Keratinocyte (primary cell): ENCODE results near the gene LINC00237.

Experiments
- EZH2 ChIP-seq: IDR thresholded peaks from one replicate; pipeline ENCODE4 v1.6.1; 2012; ENCODE audit warnings: inconsistent platforms, mild to moderate bottlenecking, low read length, moderate library complexity
- TF ChIP-seq, protein P1 (sequence below), 3 experiments: IDR thresholded peaks in 1 of 3; conservative IDR thresholded peaks in 1 of 3; optimal IDR thresholded peaks in 1 of 3; 2 replicates in 2 of 3; 3 replicates in 1 of 3; pipeline versions ENCODE3 to v1.5.1; 2011; ENCODE audit warnings: low read length in 3 of 3, mild to moderate bottlenecking in 3 of 3, moderate library complexity in 2 of 3, control low read depth in 1 of 3, inconsistent platforms in 1 of 3; ENCODE audit not compliant: insufficient read depth in 2 of 3; ENCODE audit errors: extremely low read depth in 1 of 3

DNA sequence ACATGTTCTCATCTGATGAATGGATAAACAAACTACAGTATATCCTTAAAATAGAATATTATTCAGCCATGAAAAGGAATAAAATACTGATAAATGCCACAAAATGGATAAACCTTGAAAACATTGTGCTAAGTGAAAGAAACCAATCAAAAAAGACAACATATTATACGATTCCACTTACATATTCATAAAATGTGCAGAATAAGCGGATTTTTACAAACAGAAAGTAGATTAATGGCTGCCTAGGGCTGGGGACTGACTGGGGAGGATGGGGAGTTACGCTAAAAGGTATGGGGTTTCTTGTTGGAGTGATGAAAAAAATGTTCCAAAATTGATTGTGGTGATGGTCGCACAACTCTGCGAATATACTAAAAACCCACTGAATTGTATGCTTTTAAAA is 49.1 kb upstream of the LINC00237 start:
- TF ChIP-seq, protein P1, sequence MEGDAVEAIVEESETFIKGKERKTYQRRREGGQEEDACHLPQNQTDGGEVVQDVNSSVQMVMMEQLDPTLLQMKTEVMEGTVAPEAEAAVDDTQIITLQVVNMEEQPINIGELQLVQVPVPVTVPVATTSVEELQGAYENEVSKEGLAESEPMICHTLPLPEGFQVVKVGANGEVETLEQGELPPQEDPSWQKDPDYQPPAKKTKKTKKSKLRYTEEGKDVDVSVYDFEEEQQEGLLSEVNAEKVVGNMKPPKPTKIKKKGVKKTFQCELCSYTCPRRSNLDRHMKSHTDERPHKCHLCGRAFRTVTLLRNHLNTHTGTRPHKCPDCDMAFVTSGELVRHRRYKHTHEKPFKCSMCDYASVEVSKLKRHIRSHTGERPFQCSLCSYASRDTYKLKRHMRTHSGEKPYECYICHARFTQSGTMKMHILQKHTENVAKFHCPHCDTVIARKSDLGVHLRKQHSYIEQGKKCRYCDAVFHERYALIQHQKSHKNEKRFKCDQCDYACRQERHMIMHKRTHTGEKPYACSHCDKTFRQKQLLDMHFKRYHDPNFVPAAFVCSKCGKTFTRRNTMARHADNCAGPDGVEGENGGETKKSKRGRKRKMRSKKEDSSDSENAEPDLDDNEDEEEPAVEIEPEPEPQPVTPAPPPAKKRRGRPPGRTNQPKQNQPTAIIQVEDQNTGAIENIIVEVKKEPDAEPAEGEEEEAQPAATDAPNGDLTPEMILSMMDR (optimal IDR thresholded peaks at IDR 0.05 in 1 of 3, IDR thresholded peaks at IDR 0.05 in 1 of 3, conservative IDR thresholded peaks at IDR 0.05 in 1 of 3; ENCODE audit: extremely low read depth in 1 of 3, insufficient read depth in 2 of 3, low read length in 3 of 3) = no peak
- no peak for TF ChIP-seq EZH2
